MM.1S (cell line): ENCODE results near the gene THAP6.

Experiments
- DNase-seq: peaks from one replicate; pipeline ENCODE4 v3.0.0-alpha.2; 2015
- H2AFZ ChIP-seq: fragments of 300-600 bp; sonication (generic); 2 replicates; pipeline ENCODE4 v1.6.0; 2016; ENCODE audit warnings: antibody characterized with exemption, low read length
- H3F3A ChIP-seq: fragments of 300-600 bp; sonication (generic); 2 replicates; pipeline ENCODE4 v1.6.1; 2016; ENCODE audit warnings: mild to moderate bottlenecking, antibody characterized with exemption, low read length, moderate library complexity, mixed read lengths; ENCODE audit not compliant: insufficient read depth
- H3K27ac ChIP-seq: fragments of 300-600 bp; sonication (generic); 2 replicates; pipeline ENCODE4 v1.5.1; 2016; ENCODE audit warnings: mild to moderate bottlenecking, low read length
- H3K27me3 ChIP-seq: fragments of 300-600 bp; sonication (generic); replicated peaks from 2 replicates; pipeline ENCODE4 v1.6.0; 2016; ENCODE audit warnings: low read length; ENCODE audit not compliant: insufficient read depth
- H3K36me3 ChIP-seq: fragments of 300-600 bp; sonication (generic); replicated peaks from 2 replicates; pipeline ENCODE4 v1.6.1; 2016; ENCODE audit warnings: mild to moderate bottlenecking, low read length, mixed read lengths; ENCODE audit not compliant: insufficient read depth
- H3K4me1 ChIP-seq: fragments of 300-600 bp; sonication (generic); 2 replicates; pipeline ENCODE4 v1.6.1; 2016; ENCODE audit warnings: low read length, mixed read lengths
- H3K4me2 ChIP-seq: fragments of 300-600 bp; sonication (generic); 2 replicates; pipeline ENCODE4 v1.6.0; 2016; ENCODE audit warnings: low read depth, low read length
- H3K4me3 ChIP-seq: fragments of 300-600 bp; sonication (generic); 2 replicates; pipeline ENCODE4 v1.5.1; 2016; ENCODE audit warnings: low read length, mixed read lengths
- H3K79me2 ChIP-seq: fragments of 300-600 bp; sonication (generic); 2 replicates; pipeline ENCODE4 v1.6.1; 2016; ENCODE audit warnings: mixed run types, low read length, mixed read lengths
- H3K9ac ChIP-seq: fragments of 300-600 bp; sonication (generic); 2 replicates; pipeline ENCODE4 v1.6.1; 2016; ENCODE audit warnings: low read length, mixed read lengths
- H3K9me2 ChIP-seq: fragments of 300-600 bp; sonication (generic); replicated peaks from 2 replicates; pipeline ENCODE4 v1.6.1; 2016; ENCODE audit warnings: mild to moderate bottlenecking, low read length, mixed read lengths; ENCODE audit not compliant: insufficient read depth
- H3K9me3 ChIP-seq: fragments of 300-600 bp; sonication (generic); replicated peaks from 2 replicates; pipeline ENCODE4 v1.6.1; 2016; ENCODE audit warnings: mild to moderate bottlenecking, low read length, mixed read lengths; ENCODE audit not compliant: insufficient read depth
- H4K20me1 ChIP-seq: fragments of 300-600 bp; sonication (generic); 2 replicates; pipeline ENCODE4 v1.6.1; 2016; ENCODE audit warnings: mild to moderate bottlenecking, low read length, moderate library complexity, mixed read lengths; ENCODE audit not compliant: insufficient read depth
- EZH2 ChIP-seq: fragments of 300-600 bp; sonication (generic); optimal IDR thresholded peaks from 2 replicates; pipeline ENCODE3; 2017; ENCODE audit warnings: low read depth, mild to moderate bottlenecking, antibody characterized with exemption, low read length, mixed read lengths
- EZH2phosphoT487 ChIP-seq: fragments of 300-600 bp; sonication (generic); IDR thresholded peaks from 2 replicates; pipeline ENCODE4 v1.6.1; 2018; ENCODE audit warnings: antibody characterized with exemption, low read length
- TF ChIP-seq, protein P1 (sequence below): fragments of 300-600 bp; sonication (generic); IDR thresholded peaks from 2 replicates; pipeline ENCODE4 v1.5.1; 2016; ENCODE audit warnings: antibody characterized with exemption, low read length, mixed read lengths

THAP6 gene

DNA sequence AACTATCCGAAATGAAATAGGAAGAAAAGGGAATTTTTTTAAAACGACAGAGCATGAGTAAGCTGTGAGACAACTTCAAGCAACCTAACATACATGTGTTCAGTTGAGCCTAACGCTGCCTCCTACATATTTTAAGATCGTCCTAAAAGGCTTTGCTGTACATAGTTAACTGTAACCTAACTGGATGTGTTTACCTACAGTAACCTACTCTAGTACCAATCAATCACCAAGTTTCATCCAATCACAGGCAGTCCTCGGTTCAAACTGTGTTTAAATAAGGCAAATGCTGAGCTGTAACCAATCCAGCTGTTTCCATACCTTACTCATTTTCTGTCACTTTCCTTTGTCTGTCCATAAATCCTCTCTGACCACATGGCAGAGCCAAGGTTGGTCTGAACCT lies 17.1 kb upstream of the THAP6 start:
- no peak overlapping the region for H2AFZ ChIP-seq

DNA sequence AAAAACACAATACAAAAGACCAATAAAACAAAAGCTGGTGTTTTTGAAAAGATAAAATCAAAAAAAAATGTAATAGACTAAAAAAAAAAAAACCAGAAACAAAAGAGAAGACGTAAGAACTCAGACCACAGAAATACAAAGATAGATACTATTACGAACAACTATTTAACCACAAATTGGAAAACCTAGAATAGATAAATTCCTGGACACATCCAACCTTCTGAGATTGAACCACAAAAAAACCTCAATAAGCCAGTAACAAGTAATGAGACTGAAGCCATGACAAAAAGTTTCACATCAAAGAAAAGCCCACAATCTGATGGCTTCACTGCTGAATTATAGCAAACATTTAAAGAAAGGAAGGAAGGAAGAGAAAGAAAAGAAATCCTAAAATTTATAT lies 16.2 kb upstream of the THAP6 start:
- Histone ChIP-seq H3K36me3 (no peaks in the 10 kb centered on the region), H3K27me3 (no peaks in the 10 kb centered on the region), H3K9me3 (no peaks in the 10 kb centered on the region), H3K4me1 (no peaks in the 10 kb centered on the region), H3K4me2 (no peak overlapping the region), H3F3A (no peaks in the 10 kb centered on the region), H2AFZ (no peak overlapping the region), H4K20me1 (no peaks in the 10 kb centered on the region), H3K79me2 (peaks cover 39% of the 10 kb centered on the region), H3K9me2 (no peaks in the 10 kb centered on the region), H3K27ac (no peak overlapping the region), H3K9ac (no peak overlapping the region), H3K4me3 (no peak overlapping the region)
- TF ChIP-seq EZH2, result no peak
- no peak for TF ChIP-seq EZH2phosphoT487
- TF ChIP-seq, protein P1, sequence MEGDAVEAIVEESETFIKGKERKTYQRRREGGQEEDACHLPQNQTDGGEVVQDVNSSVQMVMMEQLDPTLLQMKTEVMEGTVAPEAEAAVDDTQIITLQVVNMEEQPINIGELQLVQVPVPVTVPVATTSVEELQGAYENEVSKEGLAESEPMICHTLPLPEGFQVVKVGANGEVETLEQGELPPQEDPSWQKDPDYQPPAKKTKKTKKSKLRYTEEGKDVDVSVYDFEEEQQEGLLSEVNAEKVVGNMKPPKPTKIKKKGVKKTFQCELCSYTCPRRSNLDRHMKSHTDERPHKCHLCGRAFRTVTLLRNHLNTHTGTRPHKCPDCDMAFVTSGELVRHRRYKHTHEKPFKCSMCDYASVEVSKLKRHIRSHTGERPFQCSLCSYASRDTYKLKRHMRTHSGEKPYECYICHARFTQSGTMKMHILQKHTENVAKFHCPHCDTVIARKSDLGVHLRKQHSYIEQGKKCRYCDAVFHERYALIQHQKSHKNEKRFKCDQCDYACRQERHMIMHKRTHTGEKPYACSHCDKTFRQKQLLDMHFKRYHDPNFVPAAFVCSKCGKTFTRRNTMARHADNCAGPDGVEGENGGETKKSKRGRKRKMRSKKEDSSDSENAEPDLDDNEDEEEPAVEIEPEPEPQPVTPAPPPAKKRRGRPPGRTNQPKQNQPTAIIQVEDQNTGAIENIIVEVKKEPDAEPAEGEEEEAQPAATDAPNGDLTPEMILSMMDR, result no peak
- DNase-seq, result no peak

More for the DNA sequence above, 17.1 kb upstream of the THAP6 start:
- H3K4me3 ChIP-seq, result no peak overlapping the region
- H3F3A ChIP-seq, result no peaks in the 10 kb centered on the region
- H3K79me2 ChIP-seq, result peaks cover 39% of the 10 kb centered on the region
- no peak overlapping the region for H3K9ac ChIP-seq
- no peaks in the 10 kb centered on the region for H3K27me3 ChIP-seq
- H4K20me1 ChIP-seq, result no peaks in the 10 kb centered on the region
- no peaks in the 10 kb centered on the region for H3K9me3 ChIP-seq
- H3K36me3 ChIP-seq, result no peaks in the 10 kb centered on the region
- H3K9me2 ChIP-seq, result no peaks in the 10 kb centered on the region
- TF ChIP-seq EZH2phosphoT487 (no peak), EZH2 (no peak)
- TF ChIP-seq, protein P1, result no peak
- no peak for DNase-seq
- no peak overlapping the region for H3K27ac ChIP-seq
- H3K4me2 ChIP-seq, result no peak overlapping the region
- H3K4me1 ChIP-seq, result no peaks in the 10 kb centered on the region

DNA sequence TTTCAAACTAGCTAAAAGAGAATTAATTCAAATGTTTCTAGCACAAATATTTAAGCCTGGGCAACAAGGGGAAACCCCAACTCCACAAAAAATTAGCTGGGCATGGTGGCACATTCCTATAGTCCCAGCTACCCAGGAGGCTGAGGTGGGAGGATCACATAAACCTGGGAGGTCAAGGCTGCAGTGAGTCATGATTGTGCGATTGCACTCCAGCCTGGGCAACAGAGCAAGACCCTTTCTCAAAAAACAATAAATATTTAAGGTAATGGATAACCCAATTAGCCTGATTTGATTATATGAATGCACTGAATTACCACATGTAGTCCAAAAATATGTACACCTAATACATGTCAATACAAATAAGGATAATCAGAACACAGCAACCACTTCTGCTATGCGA lies 14.4 kb upstream of the THAP6 start:
- DNase-seq, result no peak
- peaks cover 3% of the 10 kb centered on the region; the same call in 1 of the 2 replicates for H3K36me3 ChIP-seq

More for the DNA sequence above, 14.4 kb upstream of the THAP6 start:
- no peaks in the 10 kb centered on the region for H3F3A ChIP-seq
- H3K27ac ChIP-seq, result no peak overlapping the region
- H3K27me3 ChIP-seq, result no peaks in the 10 kb centered on the region
- H3K4me3 ChIP-seq, result no peak overlapping the region
- no peak for TF ChIP-seq EZH2phosphoT487
- no peak for TF ChIP-seq EZH2
- TF ChIP-seq, protein P1, result no peak
- H3K9me2 ChIP-seq, result no peaks in the 10 kb centered on the region
- no peak overlapping the region for H3K4me2 ChIP-seq
- H3K9me3 ChIP-seq, result no peaks in the 10 kb centered on the region
- no peaks in the 10 kb centered on the region for H4K20me1 ChIP-seq
- no peak overlapping the region for H3K9ac ChIP-seq
- H3K4me1 ChIP-seq, result no peaks in the 10 kb centered on the region
- H2AFZ ChIP-seq, result no peak overlapping the region
- peaks cover 41% of the 10 kb centered on the region for H3K79me2 ChIP-seq
